HG02870 (cell line): ENCODE results near the gene TNFRSF14.
A peak's percentile ranks its signal among the peaks of the same experiment; 100 is the strongest.
"Not testable (repeated sequence)": the region's sequence is repeated elsewhere in the genome, so short reads cannot be mapped to it uniquely, and the experiment has no call there.

Source experiments
- ATAC-seq: cut with Tn5 transposase; IDR thresholded peaks from one replicate; pipeline ENCODE4 v1.9.1; 2021; ENCODE audit warnings: mild to moderate bottlenecking, moderate library complexity; ENCODE audit not compliant: unreplicated experiment

The TNFRSF14 gene

DNA sequence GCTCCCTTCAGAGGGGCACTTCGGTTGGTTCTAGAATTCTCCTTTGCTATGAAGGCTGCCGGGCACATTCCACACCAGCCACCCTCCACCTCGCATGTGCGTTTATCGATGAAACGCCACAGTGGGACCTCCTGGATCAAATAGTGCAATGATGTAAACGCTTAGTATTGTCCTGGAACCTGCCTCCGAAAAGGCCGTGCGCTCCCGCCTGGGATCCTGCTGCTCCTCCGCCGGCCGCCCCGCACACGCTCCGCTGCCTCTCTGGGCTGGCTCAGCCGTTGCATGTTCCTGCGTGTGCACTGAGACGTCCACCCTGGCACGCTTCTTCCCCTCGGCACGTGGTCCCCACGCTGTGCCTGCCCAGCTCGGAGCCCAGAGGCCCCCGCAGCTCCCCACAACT lies 4.0 kb upstream of the TNFRSF14 start:
- no peak for ATAC-seq

DNA sequence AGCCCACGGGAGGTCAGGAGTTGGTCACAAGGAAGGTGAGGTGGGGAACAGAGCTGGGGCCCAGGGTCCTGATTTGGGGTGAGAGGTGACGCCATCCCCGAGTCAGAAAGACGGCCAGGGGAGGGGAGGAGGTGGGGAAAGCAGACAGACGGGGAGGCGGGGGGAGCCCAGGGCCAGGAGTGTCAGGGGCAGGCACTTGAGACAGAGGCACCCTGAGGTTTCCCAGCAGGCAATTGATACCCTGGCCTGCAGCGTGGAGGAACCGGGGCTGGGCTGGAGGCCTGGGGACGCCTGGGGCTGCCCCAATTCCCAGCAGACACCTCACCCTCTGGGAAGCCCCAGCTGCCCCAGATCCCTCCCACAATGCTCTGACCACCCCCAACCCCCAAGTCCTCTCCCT lies 3.1 kb upstream of the TNFRSF14 start:
- ATAC-seq, result not testable (repeated sequence)

- ATAC-seq, result no peak
Observed at GRCh38 chr1:2553871-2554620, 2.1 kb upstream of the TNFRSF14 start.

- no peak for ATAC-seq
Observed at GRCh38 chr1:2554621-2555387, 1.4 kb upstream of the TNFRSF14 start.

DNA sequence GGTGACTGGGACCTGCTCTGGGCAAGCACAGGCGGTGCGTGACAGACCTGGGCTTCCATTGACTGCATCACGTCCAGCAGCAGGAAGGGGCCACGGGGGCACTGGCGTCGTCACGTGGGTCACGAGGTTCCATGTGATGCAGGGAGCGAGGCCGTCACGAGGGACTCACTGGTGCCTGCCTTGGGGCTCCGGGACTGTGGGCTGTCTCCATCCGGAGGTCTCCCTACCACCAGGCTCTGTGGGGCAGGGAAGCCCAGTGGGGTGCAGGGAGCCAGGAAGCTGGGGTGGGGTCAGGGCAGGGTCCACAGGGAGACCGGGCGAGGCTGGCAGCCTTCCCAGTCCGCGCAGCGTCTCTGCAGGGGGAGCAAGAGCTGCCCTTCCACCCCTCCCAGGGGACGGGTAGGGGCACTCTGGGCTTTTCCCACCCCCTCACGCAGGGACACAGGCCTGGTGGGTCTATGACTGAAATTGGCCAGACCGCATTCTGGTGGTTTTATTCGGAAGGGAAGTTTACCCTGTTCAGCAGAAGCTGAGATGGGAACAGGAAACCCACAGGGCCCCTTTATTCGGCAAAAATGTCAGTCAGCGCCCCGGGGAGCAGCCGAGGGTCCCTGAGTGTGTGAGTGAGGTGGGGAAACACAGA lies 416 bp upstream of the TNFRSF14 start:
- peak; percentile 31 for ATAC-seq

DNA sequence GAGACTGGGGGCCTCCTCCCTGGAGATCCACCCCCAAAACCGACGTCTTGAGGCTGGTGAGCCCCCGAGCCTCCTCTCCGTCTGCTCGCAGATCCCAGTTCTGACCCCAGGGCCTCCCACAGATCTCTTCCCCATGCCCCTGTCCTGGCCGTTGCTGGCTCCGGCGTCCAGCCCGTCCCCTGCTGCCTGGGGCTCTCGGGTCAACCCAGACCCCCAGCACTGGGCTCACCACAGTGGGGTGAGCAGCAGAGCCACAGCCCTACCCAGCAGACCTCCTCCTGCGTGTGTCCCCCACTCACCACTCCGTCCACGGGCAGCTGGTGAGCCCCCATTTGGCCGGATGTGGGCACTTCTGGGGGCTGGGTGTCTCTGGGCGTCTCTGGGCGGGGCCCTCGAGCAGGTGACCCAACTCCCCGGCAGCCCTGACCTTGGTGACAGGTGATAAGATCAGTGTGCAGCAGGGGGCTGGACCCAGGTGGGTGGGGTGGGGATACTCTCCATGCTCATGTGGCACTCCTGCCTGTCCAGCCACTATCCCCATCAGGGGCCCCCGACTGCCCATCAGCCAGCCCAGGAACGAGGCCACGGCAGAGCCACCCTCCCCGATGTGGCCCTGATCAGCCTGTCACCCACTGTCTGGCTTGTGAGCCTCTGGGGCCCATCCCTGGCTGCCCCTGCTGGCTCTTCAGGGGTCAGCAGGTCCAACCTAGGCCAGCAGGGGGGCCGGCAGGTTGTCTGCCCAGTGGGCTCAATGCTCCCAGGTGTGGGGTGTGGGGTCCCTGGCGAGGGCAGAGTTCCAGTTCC lies 709 bp downstream of the TNFRSF14 start:
- no peak for ATAC-seq

- no peak for ATAC-seq
Observed at GRCh38 chr1:2557482-2558400, 1.6 kb downstream of the TNFRSF14 start.

DNA sequence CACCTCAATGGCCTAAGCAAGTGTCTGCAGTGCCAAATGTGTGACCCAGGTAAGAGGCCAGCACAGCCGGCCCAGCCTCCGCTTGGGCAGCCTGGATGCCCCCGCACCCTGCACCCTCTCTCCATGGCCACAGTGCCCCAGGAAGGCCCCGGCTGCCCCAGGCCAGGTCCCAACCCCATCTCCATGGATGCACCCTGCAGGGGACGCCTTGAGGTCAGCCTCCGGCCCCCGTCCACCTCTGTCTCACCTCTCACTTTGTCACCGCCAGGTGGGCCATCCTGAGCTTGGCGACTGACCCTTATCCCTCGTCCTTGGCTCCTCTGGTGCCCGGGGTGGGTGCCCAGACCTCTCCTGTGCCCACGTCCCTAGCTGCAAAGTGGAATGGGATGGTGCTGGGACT lies 2.2 kb downstream of the TNFRSF14 start:
- ATAC-seq, result no peak

GRCh38 chr1:2558861-2559260 lies 2.7 kb downstream of the TNFRSF14 start:
- no peak for ATAC-seq

DNA sequence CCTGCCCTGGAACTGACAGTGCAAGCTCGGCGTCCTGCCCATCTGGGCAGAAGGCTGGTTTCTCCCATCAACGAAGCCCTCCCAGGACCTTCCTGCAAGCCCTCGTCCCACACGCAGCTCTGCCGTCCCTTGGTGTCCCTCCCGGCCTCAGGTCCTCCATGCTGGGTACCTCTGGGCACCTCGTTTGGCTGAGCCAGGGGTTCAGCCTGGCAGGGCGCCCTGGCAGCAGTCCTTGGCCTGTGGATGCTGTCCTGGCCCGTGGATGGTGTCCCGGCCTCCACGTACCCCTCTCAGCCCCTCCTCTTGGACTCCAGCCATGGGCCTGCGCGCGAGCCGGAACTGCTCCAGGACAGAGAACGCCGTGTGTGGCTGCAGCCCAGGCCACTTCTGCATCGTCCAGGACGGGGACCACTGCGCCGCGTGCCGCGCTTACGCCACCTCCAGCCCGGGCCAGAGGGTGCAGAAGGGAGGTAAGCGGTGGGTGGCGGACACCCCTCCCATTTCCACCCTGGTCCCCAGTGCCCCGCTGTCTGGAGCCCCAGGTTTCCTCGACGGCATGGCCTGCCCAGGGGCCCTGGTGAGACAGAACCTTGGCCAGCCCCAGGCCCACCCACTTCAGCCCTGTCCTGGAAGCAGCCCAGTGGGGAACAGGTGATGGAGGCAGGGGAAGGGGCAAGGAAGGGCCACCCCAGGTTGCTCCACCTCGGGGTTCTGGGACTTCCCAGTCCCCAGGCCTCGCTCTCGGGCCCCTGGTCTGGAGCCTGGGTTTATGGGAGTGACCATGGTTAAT lies 3.5 kb downstream of the TNFRSF14 start:
- no peak for ATAC-seq

DNA sequence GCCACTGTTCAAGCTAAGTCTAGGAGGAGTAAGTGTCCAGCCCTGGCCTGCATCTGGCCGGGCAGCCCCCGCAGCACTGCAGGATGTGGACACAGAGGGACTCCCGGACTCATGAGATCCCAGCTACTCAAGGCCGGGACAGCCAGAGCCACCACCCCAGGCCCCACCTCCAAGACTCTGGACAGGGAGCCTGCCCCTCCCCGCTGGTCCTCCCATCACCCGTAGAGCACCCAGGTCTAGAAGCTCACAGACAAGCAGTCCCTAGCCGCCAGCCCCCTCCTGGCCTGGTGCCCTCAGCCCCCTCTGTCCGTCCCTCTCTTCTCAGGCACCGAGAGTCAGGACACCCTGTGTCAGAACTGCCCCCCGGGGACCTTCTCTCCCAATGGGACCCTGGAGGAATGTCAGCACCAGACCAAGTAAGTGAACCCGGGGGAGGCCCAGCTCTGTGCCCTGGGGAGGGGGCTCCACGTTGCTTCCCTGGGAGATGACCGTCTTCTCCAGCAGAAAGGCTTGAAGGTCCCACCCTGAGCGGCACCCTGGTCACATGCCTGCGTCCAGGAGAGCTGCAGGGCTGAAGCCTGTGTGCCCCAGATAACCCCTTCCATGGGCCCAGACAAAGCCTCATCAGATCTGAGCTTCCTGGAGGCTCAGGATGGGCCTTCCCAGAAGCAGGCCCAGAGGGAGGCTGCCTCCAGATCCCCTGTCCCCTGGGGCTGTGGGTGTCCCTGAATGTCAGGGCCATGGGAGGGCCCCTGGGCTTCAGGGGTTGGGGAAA lies 4.3 kb downstream of the TNFRSF14 start:
- ATAC-seq, result no peak

DNA sequence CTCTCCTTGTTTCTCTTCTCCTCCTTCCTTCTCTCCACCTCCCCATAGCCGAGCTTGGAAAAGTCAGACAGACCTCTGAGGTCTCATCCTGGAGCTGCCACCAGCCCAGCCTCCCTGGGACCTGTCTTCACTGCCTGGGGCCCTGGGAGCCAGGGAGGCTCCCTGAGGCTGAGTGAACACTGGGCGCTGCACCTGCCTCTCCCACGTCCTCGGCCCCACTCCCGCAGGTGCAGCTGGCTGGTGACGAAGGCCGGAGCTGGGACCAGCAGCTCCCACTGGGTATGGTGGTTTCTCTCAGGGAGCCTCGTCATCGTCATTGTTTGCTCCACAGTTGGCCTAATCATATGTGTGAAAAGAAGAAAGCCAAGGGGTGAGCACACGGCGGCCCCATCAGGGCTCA lies 5.3 kb downstream of the TNFRSF14 start:
- no peak for ATAC-seq

DNA sequence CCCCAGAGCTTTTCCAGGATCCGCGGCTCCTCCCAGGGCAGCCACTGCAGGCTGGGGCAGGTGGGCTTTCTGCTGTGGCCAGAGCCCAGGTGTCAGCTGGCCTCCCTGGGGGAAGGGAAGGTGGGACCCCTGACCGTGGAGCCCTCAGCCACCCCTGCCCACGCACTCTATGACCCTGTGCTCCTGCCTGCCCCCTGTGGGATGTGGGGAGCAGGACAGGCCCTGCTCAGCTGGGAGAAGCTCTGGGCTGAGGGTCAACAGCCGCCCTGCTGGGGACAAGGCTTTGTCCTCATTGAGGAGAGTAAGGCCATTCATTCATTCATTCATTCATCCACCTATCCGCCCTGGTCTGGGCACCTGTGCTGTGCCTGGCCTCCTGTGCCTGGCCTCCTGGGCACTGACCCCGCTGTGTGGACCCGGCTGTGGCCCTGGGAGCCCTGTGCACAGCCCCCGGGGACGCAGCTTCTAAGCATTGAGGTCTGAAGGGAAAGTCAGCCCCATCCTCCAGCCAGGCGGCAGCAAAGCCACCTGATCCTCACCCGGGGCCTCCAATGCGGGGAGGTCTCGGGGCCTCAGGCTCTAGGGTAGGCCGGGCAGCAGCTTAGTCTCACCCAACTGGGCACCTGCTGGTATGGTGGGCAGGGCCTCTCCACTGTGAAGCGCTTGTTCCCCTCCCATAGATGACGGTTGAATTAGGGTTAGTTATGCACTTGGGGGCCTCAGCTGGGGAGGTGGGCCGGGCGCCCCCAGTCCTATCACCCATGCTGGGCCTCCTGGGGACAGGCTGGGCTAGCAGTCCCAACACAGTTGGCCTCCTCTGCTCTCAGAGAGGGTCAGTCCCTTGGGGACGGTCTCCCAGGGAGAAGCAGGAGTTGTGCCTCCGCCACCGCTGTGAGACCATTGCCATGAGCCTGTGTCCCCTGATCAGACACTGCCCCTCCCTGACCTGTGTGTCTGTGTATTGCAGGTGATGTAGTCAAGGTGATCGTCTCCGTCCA lies 6.0 kb downstream of the TNFRSF14 start:
- no peak for ATAC-seq

GRCh38 chr1:2563205-2563604 lies 7.0 kb downstream of the TNFRSF14 start:
- ATAC-seq, result no peak

GRCh38 chr1:2564006-2564814 lies 8.0 kb downstream of the TNFRSF14 start:
- no peak for ATAC-seq

DNA sequence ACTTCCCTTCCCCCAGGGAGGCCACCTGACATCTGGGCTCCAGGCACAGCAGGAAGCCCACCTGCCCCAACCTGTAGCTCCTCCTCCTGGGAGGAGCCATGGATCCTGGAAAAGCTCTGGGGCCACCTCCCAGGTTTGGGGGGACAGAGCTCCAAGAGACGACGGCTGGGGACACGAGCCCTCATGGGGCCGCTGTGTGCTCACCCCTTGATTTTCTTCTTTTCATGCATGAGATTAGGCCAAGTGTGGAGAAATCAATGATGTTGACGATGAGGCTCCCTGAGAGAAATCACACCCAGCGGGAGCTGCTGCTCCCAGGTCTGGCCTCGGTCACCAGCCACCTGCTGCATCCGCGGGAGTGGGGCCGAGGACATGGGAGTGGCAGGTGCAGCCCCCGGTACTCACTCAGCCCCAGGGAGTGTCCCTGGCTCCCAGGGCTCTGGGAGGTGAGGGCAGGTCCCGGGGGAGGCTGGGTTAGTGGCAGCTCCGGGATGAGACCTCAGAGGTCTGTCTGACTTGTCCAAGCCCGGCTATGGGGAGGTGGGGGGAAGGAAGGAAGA lies 8.7 kb downstream of the TNFRSF14 start:
- ATAC-seq, result no peak
